Activated CD4-positive, alpha-beta T cell treated with anti-CD3 and anti-CD28 coated beads, Interleukin-10, Interleukin-2, amounts not matched to agents 100 ng/mL and 50 ng/mL, durations not matched to agents 16 hours and 8 hours (primary cell): Measurements from ENCODE around the gene TRERF1.
"Not testable (repeated sequence)": the region's sequence is repeated elsewhere in the genome, so short reads cannot be mapped to it uniquely, and the experiment has no call there.

Experiments used
- DNase-seq: peaks from one replicate; pipeline ENCODE4 v3.0.0-alpha.2; 2020

Gene TRERF1

GRCh38 chr6:42216495-42216894 lies 235.2 kb downstream of the TRERF1 start:
- not testable (repeated sequence) for DNase-seq

DNA sequence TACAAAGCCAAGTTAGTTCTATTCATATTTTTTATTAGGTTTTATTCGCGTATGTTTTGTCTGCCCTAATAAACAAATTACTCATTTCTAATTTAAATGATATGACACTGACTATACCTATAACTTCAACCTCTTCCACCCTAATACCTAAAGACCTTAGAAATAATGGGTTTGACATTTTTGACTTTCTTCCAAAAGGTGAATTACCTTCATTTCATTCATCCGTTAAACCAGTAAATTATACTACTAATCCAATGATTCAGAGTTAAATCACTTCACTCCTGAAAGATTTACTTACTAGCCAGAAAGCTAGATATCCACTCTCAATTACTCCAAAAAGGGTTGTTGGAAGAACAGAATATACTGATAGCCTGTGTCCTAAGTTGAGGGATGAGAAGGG lies 239.3 kb downstream of the TRERF1 start:
- DNase-seq, result no peak

DNA sequence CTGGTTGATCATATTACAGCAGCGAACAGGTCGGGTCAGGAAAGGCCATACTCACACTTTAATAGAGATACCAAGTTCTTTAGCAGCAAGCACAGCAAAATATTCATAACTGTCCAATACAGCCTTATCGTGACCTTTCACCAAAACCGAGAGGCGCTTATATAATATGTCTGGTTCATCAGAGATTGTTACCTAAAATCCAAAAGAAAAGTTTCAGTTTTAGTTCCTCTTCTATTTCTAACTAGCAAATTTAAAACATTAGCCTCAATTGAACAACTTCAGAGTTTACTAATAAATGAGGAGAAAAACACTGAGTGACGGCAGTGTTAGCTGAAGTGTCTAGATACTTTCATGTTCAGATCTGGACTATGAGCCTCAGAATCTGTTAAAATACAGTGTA lies 240.0 kb downstream of the TRERF1 start:
- no peak for DNase-seq

- DNase-seq, result no peak
Observed at GRCh38 chr6:42210551-42210950, 241.2 kb downstream of the TRERF1 start.

GRCh38 chr6:42207559-42207958 lies 244.2 kb downstream of the TRERF1 start:
- not testable (repeated sequence) for DNase-seq

GRCh38 chr6:42204768-42205282 lies 246.9 kb downstream of the TRERF1 start:
- DNase-seq, result no peak

- DNase-seq, result no peak
Observed at GRCh38 chr6:42203183-42203582, 248.5 kb downstream of the TRERF1 start.

DNA sequence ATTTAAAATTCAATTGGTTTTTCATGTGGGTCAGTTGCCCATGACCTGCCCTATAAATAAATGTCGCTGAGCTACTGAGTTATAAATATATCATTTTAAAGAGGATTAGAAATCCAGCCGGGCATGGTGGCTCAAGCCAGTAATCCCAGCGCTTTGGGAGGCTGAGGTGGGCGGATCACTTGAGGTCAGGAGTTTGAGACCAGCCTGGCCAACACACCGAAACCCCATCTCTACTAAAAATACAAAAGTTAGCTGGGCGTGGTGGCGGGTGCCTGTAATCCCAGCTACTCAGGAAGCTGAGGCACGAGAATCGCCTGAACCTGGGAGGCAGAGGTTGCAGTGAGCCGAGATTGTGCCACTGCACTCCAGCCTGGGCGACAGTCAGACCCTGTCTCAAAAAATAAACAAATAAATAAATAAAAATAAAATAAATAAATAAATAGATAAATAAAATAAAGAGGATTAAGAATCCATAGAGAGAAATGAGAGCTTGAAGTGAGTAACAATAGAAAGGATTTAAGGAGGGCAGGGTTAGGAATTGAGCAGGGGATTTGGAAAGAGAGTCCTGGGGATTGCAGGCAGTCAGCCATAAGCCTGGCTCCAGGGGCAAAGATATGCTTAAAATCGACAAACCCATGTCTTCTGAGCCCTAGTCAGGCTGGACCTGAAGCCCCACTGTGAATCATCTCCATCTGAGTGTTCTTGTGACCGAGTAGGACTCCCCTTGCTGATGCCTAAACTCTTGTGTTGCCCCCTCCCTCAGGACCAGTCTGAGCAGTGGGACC lies 249.4 kb downstream of the TRERF1 start:
- not testable (repeated sequence) for DNase-seq

DNA sequence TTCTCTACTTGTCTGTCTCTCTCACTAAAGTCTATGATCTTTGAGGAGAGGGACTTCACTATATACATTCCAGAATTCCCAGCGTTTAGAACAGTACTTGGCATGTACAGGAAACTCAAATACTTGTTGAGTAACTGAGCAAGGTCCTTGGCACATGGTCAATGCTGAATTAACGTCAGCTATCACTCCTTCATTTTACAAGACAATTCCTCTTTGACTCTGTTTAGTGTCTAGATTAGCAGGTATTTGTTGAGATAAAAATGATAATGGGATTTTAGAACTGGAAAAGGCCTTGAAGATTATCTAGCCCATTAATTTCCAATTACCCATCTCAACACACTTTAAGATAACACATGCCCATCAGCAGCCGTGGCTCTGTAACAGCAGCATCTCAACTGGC lies 250.3 kb downstream of the TRERF1 start:
- no peak for DNase-seq

- DNase-seq, result no peak
Observed at GRCh38 chr6:42200035-42200434, 251.7 kb downstream of the TRERF1 start.

- DNase-seq, result no peak
Observed at GRCh38 chr6:42199106-42199981, 252.4 kb downstream of the TRERF1 start.

- DNase-seq, result peak; percentile 41
Observed at GRCh38 chr6:42197555-42198362, 254.0 kb downstream of the TRERF1 start.

- no peak for DNase-seq
Observed at GRCh38 chr6:42195415-42195814, 256.3 kb downstream of the TRERF1 start.

DNA sequence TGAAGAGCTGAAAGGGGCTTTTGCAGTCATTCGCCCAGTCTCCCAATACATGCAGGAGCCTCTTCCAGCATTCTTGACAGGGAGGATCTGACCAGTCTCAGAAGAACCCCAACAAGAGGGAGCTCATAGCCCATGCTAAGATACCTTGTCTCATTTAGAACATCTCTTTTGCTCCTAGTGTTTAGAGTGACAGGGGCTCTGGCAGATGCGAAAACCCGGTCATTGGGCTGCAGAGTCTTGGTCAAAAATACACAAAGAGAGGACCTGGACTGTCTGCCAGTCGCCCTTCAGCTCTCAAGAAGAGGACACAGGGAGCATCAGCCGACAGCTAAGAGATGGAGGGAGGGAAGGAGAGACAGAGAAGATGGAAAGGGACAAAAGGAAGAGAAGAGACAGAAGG lies 257.7 kb downstream of the TRERF1 start:
- no peak for DNase-seq

- no peak for DNase-seq
Observed at GRCh38 chr6:42193491-42193894, 258.2 kb downstream of the TRERF1 start.

GRCh38 chr6:42192385-42192784 lies 259.3 kb downstream of the TRERF1 start:
- DNase-seq, result not testable (repeated sequence)

- DNase-seq, result no peak
Observed at GRCh38 chr6:42190554-42191183, 261.1 kb downstream of the TRERF1 start.

GRCh38 chr6:42188406-42188805 lies 263.3 kb downstream of the TRERF1 start:
- no peak for DNase-seq

DNA sequence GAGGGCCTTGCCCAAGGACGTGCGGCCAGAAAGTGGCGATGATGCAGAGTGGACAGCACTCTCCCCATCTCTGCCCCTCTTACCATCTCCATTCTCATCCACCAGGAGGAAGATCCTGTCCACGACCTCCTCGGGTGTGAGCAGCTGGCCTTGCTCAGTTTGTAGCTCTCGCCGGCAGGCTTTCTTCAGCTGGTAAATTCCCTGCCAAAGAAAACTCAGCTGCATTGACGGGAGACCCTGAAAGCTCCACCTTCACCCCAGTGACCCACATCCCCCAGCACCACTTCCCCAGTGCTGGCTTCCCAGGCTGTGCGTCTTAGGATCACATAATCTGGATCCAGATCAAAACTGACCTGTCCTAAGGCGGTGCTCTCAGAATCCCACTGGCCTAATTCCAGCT lies 266.1 kb downstream of the TRERF1 start:
- DNase-seq, result no peak

GRCh38 chr6:42184475-42184874 lies 267.3 kb downstream of the TRERF1 start:
- DNase-seq, result no peak

DNA sequence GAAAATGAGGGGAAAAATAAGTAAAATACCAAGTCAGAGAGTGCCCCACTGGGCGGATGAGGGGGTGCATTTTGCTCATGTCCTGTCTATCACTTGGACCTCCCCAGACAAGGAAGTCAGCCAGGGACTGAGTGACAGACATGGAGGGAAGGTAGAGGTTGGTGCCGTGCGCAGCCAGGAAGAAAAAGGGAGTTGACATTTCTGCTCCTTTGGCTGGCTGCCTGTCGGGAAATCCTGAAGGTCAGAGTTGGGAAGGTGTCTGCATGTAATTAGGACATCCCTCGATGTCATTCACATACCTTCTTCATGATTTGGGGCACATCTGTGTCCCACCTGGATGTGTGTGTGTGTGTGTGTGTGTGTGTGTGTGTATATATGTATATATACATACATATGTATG lies 269.6 kb downstream of the TRERF1 start:
- DNase-seq, result no peak

DNA sequence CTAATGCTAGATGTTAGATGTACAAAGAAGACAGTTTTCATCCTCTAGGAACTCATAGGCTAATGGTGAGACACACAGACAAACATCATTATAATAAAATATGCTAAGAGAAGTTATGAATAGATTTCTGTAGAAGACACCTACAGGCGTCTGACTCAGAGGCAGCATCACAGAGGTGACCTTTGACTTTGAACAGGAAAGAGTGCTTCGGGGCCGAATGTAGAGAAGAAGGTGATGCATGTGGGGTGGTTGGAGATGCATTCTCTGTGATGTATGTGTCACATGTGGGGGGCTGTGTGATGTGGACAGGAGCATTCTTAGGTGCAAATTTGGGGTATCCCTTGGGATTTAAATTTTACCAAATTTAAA lies 271.8 kb downstream of the TRERF1 start:
- no peak for DNase-seq
